Epidermal melanocyte (primary cell): Measurements from ENCODE around the gene LRRC74A.

Source experiments
- DNase-seq: peaks from one replicate; pipeline ENCODE4 v3.0.0; 2011; ENCODE audit warnings: low spot score; ENCODE audit not compliant: insufficient read length

The LRRC74A gene

DNA sequence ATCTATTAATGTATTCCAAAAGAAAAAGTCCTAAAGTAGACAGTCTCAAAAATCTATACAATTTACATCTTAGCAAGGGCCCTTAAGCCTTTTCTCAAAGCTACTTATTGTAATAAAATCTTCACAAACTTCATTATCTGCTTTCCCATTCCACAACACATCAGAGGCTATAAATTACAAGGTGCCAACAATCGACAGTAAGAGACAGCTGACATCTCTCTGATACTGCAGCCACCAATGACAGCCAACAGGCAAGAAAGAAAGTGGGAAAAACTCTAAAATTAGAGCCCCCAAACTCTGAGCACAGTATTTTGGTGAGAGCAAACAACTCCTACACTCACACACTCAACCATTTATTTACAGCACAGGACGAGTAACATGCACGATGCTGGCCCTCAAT, 15.7 kb upstream of the LRRC74A start:
- no peak for DNase-seq

DNA sequence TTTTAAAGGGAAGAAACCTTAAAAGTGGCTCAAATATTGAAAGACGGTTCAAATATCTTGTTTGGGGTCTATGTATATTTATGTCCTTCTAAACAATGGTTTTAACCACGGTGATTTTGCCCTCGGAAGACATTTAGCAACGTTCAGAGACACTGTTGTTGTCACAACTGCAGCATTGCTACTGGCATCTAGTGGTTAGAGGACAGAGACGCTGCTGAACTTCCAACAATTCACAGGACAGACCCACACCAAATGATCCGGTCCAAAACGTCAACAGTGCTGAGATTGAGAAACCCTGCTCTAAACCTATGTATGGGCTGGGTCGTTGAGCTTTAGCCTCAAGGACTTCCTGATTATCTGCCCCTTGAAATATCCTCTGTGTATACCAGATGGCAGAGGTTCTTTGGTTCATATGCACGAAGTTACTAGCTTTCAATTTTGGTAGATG, 15.2 kb upstream of the LRRC74A start:
- DNase-seq: no peak

DNA sequence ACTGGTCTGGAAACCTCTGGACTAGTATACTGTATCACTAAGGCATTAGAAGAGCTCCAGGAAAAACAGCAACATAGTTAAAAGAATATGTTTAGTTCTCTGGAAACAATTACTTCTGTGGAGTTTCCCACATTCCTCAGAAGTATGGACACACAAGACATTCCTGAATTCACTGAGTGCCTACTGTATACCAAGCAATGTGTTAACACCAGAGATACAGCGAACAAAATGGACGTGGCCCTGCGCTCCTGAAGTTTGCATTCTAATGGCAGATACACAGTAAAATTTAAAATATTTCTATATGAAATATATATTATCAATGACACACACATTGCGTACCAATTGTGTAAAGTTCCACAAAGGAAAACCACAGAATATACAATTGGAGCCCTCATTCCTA, 14.6 kb upstream of the LRRC74A start:
- no peak for DNase-seq

DNA sequence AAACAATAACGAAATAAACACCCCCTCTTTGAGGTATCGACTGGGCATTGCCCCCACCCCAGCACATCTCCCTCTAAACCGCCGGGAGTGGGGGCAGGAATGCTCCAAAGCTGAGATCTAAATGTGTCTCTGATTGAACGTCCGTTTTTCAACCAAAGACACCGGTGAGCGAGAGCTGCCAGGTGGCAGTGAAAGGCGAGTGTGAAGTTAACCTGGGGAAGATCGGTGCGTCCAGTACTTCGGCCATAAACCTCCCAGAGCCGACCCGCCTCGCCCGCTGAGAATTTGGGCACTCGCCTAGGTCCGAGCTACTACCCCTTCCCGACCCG, 14.2 kb upstream of the LRRC74A start:
- no peak for DNase-seq

DNA sequence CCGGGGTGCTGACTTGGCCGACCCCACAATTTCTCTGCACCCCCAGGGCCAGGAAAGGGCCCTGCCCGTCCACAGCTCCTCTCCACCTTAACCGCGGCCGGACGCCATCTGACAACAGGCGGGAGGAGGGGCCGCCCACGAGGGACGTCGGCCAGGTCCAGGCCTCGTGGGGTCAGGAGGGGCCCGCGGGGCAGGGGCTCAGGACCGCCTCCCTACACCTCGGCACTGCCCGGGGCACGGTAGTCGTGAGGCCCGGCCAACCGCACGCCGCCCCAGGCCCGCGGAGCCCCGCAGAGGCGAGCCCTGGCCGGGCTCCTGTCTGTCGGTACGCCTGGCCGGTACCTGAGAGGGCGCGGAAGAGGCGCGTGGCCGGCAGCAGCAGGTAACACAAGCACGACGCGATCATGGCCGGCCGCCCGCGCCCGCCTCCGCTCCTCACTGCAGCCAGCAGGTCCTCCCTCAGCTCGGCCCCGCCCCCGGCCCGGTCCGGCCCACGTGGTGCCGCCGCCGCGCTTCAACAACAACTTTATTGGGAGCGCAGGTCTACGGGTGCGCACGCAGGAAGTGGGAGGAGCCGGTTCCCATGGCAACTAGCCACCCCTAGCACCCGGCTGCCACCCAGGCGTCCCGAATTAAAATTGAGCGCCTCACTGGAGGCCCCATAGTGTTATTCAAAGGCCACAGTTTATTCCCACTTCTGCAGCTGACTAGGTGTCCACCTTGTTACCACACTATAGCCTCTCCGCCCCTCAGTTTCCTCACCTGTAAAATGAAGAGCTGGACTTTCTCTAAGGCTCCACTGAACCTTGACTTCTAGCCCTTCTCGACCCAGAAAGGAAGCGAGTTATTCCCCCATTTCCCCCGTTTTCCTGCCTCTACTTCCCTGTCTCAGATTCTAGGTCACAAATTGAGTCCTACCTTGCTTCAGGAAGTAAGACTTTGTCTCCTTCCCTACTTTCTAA, 13.5 kb upstream of the LRRC74A start, which contains the start of gene ANGEL1:
Gene ANGEL1 (minus strand): TSS at position 461 of the 962 bp plus-strand sequence. CDS start 55 bp downstream, at position 406.
- DNase-seq: peak; percentile 85

DNA sequence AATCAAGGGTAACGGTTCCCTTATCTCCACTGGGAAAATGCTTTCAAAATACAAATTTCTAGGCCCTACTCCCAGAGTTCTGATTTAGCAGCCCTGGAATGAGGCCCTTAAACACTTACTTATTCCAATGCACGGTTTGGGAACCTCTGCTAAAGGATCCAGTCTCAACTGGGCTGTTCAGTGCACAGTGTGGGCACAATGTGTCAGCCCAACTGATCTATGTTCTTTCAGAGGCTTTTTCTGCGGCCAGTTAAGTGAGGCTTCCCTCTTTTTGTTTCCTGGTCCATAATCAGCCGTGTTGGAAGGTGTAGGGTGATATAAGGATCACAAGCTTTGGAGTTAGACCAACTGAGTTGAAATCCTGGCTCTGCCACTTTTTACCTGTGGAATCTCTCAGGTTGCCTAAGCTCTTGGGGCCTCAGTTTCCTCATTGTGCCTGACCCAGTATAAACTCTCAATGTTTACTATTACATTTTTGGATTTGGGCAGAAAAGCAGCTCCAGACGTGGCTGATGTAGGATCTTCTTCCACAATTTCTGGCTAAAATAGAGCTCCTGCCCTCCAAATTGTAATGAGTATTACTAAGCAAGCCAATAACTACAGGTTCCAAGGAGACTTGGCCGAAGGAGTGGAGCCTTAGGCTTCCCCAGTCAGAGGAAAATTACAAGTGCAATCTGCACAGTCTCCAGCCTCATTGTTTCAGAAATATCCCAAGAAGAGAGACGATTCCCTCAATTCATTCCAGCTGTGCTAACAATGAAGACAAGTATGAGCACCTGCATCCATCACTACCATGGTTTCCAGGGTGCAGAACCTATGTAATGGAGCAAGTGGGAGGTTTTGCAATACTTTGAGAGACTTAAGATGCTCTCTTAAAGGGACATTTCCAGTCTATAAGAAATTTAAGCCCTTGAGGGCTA, 11.2 kb upstream of the LRRC74A start:
- no peak for DNase-seq

DNA sequence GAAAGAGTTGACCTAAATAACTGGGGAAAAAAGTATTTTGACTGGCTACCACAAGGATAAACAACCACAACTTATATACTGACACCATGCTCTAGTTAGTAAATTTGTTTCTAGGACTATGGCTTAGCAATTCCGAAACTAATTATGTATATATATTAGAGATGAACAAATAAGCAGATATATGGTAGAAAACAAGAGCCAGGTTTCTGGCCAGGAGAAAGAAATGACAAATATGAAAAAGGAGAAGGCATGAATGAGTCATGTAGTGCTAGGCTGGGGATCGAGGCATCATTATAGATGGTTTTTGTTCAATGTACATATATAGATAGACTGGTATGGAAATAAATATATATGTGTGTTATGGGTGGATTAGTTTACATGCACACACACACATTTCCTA, 5.5 kb upstream of the LRRC74A start:
- DNase-seq: no peak

DNA sequence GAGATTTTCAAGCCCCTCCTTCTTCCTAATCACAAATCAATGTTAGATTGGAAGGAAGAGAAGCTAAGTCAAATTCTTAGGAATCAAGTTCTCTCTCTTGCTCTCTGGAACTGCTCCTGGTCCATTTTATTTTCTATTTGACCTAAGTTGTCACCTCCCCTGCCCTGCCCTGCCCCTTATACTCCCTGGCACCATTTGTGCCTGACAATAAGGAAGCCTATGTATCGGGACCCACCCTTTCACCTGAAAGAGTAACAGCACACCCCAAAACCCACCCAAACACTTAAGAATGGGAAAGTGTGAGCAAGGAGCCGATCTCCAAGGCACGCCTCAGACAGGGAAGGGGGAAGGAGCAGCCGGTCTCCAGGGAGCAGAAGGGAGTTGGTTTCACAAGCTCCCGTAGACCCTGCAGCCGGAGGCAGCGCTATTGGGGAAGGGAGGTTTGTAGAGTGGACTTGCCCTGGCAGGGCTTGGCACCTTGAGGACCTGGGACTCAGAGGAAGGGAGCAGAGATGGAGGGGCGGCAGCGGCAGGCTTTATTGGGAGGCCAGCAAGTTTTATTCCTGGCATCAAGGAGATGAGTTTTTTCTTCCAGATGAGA, 1.6 kb downstream of the LRRC74A start:
- DNase-seq: no peak

DNA sequence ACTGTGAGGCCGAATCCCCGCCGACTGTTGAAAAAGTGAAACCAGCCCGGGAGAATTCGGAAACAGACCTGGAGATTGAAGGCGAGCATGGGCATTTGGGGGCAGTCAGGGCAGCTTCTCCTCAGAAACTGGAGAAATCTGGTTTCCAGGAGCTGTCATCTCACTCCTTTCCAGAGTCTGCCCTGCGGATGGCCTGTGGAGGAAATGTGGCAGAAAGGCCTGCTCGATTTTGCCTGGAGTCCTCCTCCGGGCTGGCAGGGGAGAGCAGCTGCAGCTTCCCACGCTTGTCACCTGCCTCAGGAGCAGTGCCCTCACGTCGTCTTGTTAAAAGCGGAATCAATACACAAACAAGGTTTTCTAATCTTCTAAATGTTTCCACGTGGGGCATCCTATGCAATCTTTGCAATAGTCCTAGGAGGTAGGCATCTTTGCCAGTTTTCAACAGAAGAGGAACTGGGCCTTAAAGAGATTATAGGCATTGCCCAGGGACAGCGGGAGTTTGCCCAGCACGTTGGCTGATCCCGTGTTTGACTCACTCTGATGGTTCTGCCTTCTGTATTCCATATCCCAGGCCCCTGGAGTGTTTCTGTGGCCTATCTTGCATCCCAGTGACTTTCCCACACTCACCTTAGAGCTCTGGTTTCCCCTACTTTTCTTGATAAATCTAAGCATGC, 2.3 kb downstream of the LRRC74A start:
- DNase-seq: no peak

DNA sequence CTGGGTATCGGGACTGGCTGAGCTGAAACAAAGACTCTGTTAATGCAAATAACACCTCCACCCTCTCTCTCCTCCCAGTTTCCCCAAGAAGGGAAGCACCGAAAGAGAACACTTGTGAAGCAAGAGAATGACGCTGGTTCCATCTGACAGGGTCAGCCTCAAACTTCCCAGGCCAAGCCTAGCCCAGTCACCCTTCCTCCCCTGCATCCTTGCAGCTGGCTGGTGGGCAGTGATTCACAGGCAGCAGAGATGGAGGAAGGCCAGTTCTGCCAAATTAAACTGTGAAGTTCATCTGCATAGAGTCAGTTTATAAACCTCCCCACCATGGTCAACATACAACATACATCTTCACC, 2.8 kb downstream of the LRRC74A start:
- no peak for DNase-seq

DNA sequence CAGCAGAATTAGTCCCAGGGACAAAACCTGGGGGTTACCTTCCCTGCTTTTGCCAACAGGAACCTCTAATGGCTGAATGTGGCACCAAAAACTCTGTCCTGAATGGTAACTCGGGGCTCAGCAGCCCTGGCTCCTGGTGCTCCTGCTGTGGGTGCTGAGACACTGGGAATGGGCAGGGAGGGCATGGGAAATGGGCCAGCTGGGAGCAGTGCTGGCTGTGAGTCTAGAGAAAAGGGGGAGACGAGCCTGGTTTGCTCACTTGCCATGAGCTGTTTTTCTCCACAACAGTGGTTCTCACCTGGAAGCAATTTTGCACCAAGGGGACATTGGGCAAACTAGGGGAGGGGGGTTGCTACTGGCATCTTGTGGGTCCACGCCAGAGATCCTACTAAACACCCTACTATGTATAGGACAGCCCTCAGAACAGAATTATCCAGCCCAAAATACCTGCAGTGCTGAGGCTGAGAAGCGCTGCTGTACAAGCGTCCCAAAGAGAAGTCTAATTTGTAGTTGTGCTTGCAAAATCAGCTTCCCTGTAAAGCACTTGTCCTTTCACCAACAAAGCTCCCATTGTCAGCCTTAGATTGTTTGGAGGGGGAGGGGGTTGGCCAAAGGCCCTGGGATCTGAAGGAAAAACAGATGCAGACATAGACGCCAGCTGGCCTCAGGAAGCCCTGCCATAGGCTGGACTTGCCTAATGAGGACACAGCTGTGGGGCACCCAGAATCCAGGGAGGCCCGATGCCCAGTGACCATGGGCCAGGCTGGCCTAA, 3.6 kb downstream of the LRRC74A start:
- DNase-seq: peak; percentile 92

DNA sequence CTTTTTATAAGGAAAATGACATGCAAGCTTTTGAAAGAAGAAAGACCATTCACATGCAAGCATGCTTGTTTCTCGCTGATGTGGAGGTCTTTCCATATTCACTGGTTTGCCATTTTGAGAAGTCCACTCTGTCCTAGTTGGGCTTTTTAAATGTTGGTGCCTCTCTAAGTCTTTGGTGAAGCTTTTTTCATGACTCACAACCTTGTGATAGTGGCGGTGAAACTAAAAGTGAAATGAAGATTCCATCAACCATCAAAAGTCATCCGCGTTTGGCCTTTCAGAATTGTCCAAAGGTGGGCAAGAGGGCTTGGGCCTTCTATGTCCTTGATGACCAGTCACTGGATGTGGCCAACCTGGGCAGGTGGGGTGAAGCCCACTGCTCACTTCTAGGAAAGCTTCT, 4.3 kb downstream of the LRRC74A start:
- no peak for DNase-seq

DNA sequence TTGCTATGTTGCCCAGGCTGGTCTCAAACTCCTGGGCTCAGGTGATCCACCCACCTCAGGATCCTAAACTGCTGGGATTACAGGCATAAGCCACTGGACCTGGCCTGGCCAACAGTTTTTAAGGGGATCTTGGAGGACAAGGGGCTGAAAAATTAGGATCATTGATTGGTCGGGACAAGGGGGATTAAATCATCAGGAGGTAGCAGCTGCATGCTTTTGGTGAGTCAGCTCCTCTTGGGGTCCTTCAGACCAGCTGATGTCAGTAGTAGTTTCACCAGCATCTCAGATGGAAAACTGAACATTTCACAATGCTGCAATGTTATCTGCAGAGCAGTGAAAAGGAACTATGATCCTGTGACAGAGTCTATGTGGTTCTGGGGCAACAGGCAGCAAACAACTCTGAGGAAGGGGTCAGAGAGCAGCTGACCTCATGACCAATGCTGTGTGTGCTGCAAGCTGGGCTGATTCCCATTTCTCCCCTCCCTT, 6.3 kb downstream of the LRRC74A start:
- DNase-seq: no peak

DNA sequence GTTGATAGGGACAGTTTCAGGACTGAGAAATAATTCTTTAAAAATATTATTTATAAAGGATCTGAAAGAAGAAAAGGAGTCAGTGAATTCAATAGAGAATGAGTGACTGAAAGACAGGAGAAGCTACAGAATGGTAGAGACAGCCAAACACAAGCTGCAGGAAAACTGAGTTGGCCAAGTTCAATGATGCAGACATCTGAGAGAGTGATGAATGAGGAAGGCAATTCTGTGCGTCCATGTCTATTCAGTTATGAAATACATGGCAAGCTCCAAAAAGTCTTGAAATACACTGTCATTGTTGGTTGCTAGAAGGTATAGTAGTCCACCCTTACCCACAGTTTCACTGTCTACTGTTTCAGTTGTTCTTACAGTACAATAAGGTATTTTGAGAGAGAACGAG, 6.8 kb downstream of the LRRC74A start:
- DNase-seq: no peak

DNA sequence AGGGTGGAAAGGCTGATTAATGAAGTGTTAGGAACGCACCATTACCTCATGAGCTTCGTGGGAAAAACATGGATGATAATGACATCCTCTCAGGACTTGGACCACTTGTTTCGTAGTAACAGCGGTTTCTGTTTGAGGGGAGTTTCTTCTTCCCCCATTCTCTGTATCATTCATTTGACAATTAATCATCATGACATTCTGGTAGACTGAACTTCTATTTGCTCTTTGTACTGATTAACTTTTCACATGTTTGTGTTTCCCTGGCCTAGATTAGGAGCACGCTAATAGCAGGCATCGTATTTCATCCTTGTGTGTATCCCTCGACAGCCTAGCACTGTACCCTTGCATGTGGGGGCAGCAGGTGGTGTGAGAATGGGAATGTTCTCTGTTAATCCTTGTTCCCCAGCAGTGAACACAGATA, 8.0 kb downstream of the LRRC74A start:
- no peak for DNase-seq

DNA sequence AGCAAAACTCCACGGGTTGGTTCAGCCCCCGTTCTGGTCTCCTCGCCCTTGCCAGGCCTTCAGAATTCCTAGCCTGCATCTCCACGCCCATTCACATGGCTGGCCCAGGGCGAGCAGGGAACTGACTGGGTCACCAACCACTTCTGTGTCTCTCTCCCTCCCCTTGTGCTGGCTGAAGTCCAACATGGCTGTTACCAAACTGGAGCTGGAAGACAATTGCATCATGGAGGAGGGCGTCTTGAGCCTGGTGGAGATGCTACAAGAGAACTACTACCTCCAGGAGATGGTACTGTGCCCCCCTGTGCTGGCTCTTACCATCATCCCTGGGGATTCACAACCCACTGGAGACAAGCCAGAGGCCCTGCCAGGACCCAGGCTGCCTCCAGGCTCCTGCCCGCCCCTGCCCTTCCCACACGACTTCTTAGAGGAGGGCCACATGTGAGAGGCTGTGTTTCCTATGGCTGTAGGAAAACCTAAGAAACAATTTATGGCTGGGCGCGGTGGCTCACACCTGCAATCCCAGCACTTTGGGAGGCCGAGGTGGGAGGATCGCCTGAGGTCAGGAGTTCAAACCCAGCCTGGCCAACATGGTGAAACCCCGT, 9.9 kb downstream of the LRRC74A start:
- no peak for DNase-seq

DNA sequence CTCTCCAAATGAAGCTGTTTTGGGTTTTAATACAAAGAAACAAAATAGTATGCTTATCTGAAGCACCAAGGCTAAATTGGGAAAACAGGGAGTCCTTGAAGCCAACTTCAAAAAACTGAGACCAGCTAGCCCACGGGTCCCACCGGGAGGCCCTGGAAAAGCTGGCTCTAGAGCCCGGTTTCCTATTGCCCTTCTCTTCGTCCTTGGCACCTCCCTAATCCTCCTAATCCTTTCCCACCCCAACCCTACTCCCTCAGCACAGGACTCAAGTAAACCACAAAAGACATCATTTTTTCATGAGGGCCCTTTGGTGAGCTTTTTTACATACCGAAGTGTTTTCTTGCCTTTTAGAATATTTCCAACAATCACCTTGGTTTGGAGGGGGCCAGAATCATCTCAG, 11.3 kb downstream of the LRRC74A start:
- no peak for DNase-seq

DNA sequence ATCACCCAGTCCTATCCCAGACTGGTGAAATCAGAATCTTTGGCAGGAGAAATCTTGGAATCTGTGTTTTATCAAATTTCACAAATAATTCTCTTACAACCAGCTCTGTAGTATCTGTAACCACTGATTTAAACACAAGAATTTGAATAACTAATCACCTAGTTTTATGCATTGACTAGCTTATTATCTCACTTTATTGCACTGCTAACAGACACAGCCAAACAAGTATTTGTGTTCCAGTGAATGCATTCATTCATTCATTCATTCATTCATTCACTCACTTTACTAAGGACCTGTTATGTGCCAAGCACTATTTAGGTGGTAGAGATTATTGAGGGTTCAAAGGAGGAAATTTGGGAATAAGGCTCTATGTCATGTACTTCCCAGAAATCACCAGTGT, 16.2 kb downstream of the LRRC74A start:
- peak; percentile 7 for DNase-seq

DNA sequence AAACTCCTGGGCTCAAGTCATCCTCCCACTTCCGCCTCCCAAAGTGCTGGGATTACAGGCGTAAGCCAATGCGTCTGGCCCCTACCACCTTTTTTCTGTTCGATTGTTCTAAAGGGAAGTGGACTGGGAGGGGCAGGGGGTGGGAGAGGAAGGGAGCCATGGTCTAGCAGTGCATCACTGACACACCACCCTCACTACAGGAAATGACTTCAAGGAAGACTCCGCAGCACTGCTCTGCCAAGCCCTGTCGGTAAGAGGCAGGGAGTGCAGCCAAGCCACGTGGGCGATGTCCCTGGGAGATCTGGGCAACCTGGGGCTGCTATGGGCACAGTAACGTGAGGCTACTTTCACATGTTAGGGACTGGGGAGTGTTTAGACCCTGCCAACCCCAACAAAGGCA, 18.0 kb downstream of the LRRC74A start:
- DNase-seq: no peak
